ENCODE measurements around the gene ARHGEF11. TPM values are rescaled to one million over a fixed set of nuclear protein-coding genes. Genes with fewer than 3 reads are reported as not detected.

ARHGEF11 gene
- total RNA-seq, 4 donors from 2014 or later, result 29.3 to 76.3 (median 35.7) TPM

DNA sequence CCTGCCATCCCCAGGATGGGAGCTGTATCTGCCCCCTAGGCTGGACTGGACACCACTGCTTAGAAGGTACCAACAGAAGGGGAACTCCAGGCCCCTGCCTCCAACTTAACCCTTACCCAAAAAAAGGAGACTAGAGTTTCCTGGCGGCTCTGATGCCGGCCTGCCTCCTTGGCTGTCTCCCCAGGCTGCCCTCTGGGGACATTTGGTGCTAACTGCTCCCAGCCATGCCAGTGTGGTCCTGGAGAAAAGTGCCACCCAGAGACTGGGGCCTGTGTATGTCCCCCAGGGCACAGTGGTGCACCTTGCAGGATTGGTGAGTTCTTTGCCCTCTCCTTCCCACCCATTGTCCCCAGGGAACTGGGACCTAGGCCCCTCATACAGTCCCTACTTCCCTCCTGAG, 133.2 kb downstream of the ARHGEF11 start:
- TF ChIP-seq, protein P1, sequence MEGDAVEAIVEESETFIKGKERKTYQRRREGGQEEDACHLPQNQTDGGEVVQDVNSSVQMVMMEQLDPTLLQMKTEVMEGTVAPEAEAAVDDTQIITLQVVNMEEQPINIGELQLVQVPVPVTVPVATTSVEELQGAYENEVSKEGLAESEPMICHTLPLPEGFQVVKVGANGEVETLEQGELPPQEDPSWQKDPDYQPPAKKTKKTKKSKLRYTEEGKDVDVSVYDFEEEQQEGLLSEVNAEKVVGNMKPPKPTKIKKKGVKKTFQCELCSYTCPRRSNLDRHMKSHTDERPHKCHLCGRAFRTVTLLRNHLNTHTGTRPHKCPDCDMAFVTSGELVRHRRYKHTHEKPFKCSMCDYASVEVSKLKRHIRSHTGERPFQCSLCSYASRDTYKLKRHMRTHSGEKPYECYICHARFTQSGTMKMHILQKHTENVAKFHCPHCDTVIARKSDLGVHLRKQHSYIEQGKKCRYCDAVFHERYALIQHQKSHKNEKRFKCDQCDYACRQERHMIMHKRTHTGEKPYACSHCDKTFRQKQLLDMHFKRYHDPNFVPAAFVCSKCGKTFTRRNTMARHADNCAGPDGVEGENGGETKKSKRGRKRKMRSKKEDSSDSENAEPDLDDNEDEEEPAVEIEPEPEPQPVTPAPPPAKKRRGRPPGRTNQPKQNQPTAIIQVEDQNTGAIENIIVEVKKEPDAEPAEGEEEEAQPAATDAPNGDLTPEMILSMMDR (IDR thresholded peaks at IDR 0.05; ENCODE audit: low read depth), result no peak

DNA sequence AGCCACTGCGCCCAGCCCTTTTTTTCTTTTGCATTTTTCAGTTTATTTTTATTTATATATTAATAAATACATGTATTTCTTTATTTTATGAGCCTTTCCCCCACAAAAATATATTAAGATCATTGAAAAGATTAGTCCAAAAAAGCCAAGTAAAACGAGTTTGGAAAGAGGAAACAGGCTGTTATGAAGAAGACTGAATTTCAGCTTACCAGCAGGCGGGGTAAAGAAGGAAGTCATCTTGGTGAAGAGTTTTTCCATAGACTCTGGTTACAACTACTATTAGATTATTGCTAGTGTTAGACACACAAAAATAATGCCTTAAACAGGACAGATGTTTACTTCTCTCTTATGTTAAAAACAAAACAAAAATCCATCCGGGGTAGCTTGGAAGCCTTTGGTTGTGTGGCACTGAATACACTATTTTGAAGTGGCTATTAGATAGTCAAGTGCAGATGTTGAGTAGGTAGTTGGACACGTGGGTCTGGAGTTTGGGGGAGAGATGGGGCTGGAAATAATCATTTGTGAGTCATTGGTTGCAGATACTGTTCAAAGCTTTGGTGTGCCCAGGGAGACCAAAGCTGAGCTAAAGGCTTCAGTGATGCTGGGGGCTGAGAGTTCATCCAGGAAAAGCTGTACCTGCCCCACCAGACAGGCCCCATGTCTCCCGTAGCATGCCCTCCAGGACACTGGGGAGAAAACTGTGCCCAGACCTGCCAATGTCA, 133.8 kb downstream of the ARHGEF11 start:
- TF ChIP-seq, protein P1 (IDR thresholded peaks at IDR 0.05; ENCODE audit: low read depth), result no peak

DNA sequence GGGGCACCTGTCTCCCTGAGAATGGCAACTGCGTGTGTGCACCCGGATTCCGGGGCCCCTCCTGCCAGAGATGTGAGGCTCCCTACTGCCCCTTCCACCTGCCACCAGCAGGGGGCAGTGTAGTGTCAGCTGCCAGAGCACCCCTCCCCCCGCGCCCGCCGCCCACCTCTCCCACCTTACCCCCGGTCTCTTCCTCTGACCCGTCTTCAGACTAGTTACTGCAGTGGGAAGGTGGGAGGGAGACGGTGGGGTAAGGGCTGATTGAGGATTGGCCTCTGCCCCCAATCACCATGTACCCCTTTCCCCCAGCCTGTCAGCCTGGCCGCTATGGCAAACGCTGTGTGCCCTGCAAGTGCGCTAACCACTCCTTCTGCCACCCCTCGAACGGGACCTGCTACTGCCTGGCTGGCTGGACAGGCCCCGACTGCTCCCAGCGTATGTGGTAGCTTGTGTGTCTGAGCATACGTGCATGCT, 135.2 kb downstream of the ARHGEF11 start:
- TF ChIP-seq, protein P1 (IDR thresholded peaks at IDR 0.05; ENCODE audit: low read depth), result no peak

GRCh38 chr1:156909671-156910070, 135.9 kb downstream of the ARHGEF11 start:
- TF ChIP-seq, protein P1 (IDR thresholded peaks at IDR 0.05; ENCODE audit: low read depth), result no peak

GRCh38 chr1:156908955-156909354, 136.6 kb downstream of the ARHGEF11 start:
- TF ChIP-seq, protein P1 (IDR thresholded peaks at IDR 0.05; ENCODE audit: low read depth), result no peak

- TF ChIP-seq, protein P1 (IDR thresholded peaks at IDR 0.05; ENCODE audit: low read depth), result no peak
These were observed 137.0 kb downstream of the ARHGEF11 start for GRCh38 chr1:156908541-156908940.

DNA sequence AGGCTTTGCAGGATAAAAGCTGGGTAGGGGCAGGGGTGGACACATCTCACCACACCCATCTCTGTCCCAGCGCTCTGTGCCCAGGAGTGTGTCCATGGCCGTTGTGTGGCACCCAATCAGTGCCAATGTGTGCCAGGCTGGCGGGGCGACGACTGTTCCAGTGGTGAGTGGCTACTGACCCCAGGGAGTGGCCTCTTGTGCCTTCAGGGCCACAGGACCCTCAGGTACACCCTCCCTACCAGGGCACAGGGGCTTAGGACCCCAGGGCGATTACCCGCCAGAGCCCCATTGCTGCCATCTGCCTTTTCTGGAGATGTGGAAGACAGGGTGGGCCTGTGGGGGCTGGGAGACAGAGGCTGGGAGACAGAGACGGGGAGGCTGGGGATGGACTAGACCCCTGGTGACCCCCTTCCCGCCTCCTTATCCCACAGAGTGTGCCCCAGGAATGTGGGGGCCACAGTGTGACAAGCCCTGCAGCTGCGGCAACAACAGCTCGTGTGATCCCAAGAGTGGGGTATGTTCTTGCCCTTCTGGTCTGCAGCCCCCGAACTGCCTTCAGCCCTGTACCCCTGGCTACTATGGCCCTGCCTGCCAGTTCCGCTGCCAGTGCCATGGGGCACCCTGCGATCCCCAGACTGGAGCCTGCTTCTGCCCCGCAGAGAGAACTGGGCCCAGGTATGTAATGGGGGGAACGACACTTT, 139.2 kb downstream of the ARHGEF11 start:
- TF ChIP-seq, protein P1 (IDR thresholded peaks at IDR 0.05; ENCODE audit: low read depth), result no peak
